GM19395 (cell line): ENCODE data around the gene PLBD1.

Source experiments
- ATAC-seq: cut with Tn5 transposase; IDR thresholded peaks from one replicate; pipeline ENCODE4 v1.9.1; 2021; ENCODE audit warnings: mild to moderate bottlenecking, moderate library complexity; ENCODE audit not compliant: unreplicated experiment

Gene PLBD1

GRCh38 chr12:14510574-14510973 is 57.1 kb downstream of the PLBD1 start:
- no peak for ATAC-seq

GRCh38 chr12:14505626-14506596 is 61.8 kb downstream of the PLBD1 start:
- ATAC-seq: no peak

GRCh38 chr12:14495326-14495725 is 72.4 kb downstream of the PLBD1 start:
- ATAC-seq: no peak

- no peak for ATAC-seq
These were observed 84.8 kb downstream of the PLBD1 start for GRCh38 chr12:14482886-14483285.

- ATAC-seq: no peak
These were observed 85.3 kb downstream of the PLBD1 start for GRCh38 chr12:14482361-14482760.

- no peak for ATAC-seq
These were observed 86.5 kb downstream of the PLBD1 start for GRCh38 chr12:14481201-14481600.

GRCh38 chr12:14479004-14479403 is 88.7 kb downstream of the PLBD1 start:
- no peak for ATAC-seq

- ATAC-seq: no peak
These were observed 93.9 kb downstream of the PLBD1 start for GRCh38 chr12:14473707-14474287.

- no peak for ATAC-seq
These were observed 96.2 kb downstream of the PLBD1 start for GRCh38 chr12:14471497-14471896.

- no peak for ATAC-seq
These were observed 107.4 kb downstream of the PLBD1 start for GRCh38 chr12:14460212-14460841.

GRCh38 chr12:14454098-14454907 is 113.4 kb downstream of the PLBD1 start:
- peak; percentile 70 for ATAC-seq
